ENCODE data around the gene HAL. TPM values are rescaled to one million over a fixed set of nuclear protein-coding genes. Genes with fewer than 3 reads are reported as not detected.

Gene HAL
- total and polyA plus RNA-seq, 4 donors: 62.4 to 174 (median 119) TPM

DNA sequence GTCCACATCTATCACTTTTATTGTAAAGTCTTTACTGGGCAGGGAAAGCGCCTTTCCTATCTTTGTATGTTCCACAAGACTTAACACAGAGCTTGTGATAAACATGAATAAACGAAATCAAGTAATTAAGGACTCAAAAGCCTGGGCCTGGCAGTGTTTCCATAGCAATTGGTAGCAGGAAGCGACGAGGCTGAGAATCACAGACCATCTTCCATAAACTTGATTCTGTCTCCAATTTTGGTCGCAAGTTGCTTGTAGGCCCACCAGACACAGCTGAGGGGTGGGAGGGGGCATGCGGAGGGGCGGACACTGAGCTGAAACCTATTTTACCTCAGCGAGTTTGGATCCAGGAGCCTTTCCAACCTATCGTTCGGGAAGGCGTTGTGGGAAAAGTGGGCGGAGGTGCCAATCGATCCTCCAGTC, 54.0 kb downstream of the HAL start:
- no peaks in the 10 kb centered on the region for H3K36me3 ChIP-seq (ENCODE audit: control insufficient read depth in 4 of 4, insufficient read depth in 3 of 4, low read depth in 1 of 4, low read length in 3 of 4)
- H3K27ac ChIP-seq (ENCODE audit: low read depth in 1 of 2, low read length in 2 of 2): peak overlapping the region; percentile 96 to 100
- H3K4me1 ChIP-seq (ENCODE audit: control insufficient read depth in 4 of 4, insufficient read depth in 4 of 4, low read length in 3 of 4): peaks cover 3 to 34% (median 19%) of the 10 kb centered on the region in 4 donors
- H3K4me3 ChIP-seq (ENCODE audit: low read depth in 1 of 3, low read length in 3 of 3): peak overlapping the region; percentile 87 to 99 (median 91)
- WGBS: 5% methylated on average over 13 of the region's 13 CpGs
- TF ChIP-seq RXRA (IDR thresholded peaks at IDR 0.05): peak in 1 of 2 donors; percentile 60
- TF ChIP-seq TAF1 (conservative IDR thresholded peaks at IDR 0.05): peak; percentile 50
- no peak for TF ChIP-seq GABPA (IDR thresholded peaks at IDR 0.05 in 1 of 2, conservative IDR thresholded peaks at IDR 0.05 in 1 of 2)
- TF ChIP-seq RAD21 (IDR thresholded peaks at IDR 0.05): peak in 1 of 2 donors; percentile 9
- no peaks in the 10 kb centered on the region for H3K27me3 ChIP-seq (ENCODE audit: control insufficient read depth in 4 of 4, insufficient read depth in 4 of 4, low read length in 3 of 4)
- DNase-seq (ENCODE audit: low spot score): no peak
- no peaks in the 10 kb centered on the region for H3K9me3 ChIP-seq (ENCODE audit: control insufficient read depth in 4 of 4, low read length in 3 of 4)
- peak overlapping the region; percentile 75 to 98 for H3K9ac ChIP-seq (ENCODE audit: low read depth in 1 of 2, low read length in 2 of 2)

DNA sequence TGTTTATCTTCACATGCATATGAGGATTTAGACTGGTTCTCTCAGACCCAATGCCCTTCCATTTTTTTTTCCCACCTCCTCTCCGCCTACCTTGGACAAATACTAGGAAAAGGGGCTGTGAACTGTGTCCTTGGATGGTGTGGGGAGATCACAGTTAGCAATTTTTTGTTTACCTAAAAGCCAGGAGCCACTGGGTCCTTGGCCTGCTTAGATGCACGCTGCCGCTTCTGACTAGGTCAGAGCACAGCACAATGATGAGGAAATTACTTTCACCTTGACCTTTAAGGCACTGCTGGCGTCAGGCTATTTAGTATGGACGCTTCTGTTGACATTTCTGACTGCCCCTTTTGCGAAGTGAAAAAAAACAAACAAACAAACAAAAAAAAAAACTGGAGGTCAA, 55.6 kb downstream of the HAL start:
- DNase-seq (ENCODE audit: low spot score): no peak
- Histone ChIP-seq H3K9ac (ENCODE audit: low read depth in 1 of 2, low read length in 2 of 2) (peak overlapping the region in 1 of 2 donors; percentile 54), H3K27ac (ENCODE audit: low read depth in 1 of 2, low read length in 2 of 2) (peak overlapping the region; percentile 74 to 90), H3K4me3 (ENCODE audit: low read depth in 1 of 3, low read length in 3 of 3) (no peak overlapping the region), H3K4me1 (ENCODE audit: control insufficient read depth in 4 of 4, insufficient read depth in 4 of 4, low read length in 3 of 4) (peaks cover 2 to 36% (median 20%) of the 10 kb centered on the region in 4 donors), H3K27me3 (ENCODE audit: control insufficient read depth in 4 of 4, insufficient read depth in 4 of 4, low read length in 3 of 4) (no peaks in the 10 kb centered on the region), H3K9me3 (ENCODE audit: control insufficient read depth in 4 of 4, low read length in 3 of 4) (no peaks in the 10 kb centered on the region), H3K36me3 (ENCODE audit: control insufficient read depth in 4 of 4, insufficient read depth in 3 of 4, low read depth in 1 of 4, low read length in 3 of 4) (no peaks in the 10 kb centered on the region)
- WGBS: 27% methylated on average over 6 of the region's 6 CpGs
- TF ChIP-seq RAD21 (IDR thresholded peaks at IDR 0.05) (peak; percentile 43 to 49), RXRA (IDR thresholded peaks at IDR 0.05) (peak; percentile 99 to 100), FOXA2 (IDR thresholded peaks at IDR 0.05) (peak; percentile 80), JUND (IDR thresholded peaks at IDR 0.05) (peak; percentile 78 to 87), HNF4A (conservative IDR thresholded peaks at IDR 0.05) (peak; percentile 84 to 90), NR2F2 (IDR thresholded peaks at IDR 0.05) (peak; percentile 97), FOXA1 (IDR thresholded peaks at IDR 0.05) (peak; percentile 75), SP1 (IDR thresholded peaks at IDR 0.05) (peak; percentile 99), TAF1 (conservative IDR thresholded peaks at IDR 0.05) (peak; percentile 31), EGR1 (IDR thresholded peaks at IDR 0.05; ENCODE audit: low read depth in 2 of 2) (peak; percentile 53 to 81), HNF4G (IDR thresholded peaks at IDR 0.05) (peak; percentile 54), GABPA (IDR thresholded peaks at IDR 0.05 in 1 of 2, conservative IDR thresholded peaks at IDR 0.05 in 1 of 2) (peak in 1 of 2 donors; percentile 68), YY1 (IDR thresholded peaks at IDR 0.05) (peak; percentile 95)
- TF ChIP-seq, protein P1, sequence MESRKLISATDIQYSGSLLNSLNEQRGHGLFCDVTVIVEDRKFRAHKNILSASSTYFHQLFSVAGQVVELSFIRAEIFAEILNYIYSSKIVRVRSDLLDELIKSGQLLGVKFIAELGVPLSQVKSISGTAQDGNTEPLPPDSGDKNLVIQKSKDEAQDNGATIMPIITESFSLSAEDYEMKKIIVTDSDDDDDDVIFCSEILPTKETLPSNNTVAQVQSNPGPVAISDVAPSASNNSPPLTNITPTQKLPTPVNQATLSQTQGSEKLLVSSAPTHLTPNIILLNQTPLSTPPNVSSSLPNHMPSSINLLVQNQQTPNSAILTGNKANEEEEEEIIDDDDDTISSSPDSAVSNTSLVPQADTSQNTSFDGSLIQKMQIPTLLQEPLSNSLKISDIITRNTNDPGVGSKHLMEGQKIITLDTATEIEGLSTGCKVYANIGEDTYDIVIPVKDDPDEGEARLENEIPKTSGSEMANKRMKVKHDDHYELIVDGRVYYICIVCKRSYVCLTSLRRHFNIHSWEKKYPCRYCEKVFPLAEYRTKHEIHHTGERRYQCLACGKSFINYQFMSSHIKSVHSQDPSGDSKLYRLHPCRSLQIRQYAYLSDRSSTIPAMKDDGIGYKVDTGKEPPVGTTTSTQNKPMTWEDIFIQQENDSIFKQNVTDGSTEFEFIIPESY (IDR thresholded peaks at IDR 0.05): peak; percentile 70
- TF ChIP-seq, protein P2, sequence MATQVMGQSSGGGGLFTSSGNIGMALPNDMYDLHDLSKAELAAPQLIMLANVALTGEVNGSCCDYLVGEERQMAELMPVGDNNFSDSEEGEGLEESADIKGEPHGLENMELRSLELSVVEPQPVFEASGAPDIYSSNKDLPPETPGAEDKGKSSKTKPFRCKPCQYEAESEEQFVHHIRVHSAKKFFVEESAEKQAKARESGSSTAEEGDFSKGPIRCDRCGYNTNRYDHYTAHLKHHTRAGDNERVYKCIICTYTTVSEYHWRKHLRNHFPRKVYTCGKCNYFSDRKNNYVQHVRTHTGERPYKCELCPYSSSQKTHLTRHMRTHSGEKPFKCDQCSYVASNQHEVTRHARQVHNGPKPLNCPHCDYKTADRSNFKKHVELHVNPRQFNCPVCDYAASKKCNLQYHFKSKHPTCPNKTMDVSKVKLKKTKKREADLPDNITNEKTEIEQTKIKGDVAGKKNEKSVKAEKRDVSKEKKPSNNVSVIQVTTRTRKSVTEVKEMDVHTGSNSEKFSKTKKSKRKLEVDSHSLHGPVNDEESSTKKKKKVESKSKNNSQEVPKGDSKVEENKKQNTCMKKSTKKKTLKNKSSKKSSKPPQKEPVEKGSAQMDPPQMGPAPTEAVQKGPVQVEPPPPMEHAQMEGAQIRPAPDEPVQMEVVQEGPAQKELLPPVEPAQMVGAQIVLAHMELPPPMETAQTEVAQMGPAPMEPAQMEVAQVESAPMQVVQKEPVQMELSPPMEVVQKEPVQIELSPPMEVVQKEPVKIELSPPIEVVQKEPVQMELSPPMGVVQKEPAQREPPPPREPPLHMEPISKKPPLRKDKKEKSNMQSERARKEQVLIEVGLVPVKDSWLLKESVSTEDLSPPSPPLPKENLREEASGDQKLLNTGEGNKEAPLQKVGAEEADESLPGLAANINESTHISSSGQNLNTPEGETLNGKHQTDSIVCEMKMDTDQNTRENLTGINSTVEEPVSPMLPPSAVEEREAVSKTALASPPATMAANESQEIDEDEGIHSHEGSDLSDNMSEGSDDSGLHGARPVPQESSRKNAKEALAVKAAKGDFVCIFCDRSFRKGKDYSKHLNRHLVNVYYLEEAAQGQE (IDR thresholded peaks at IDR 0.05): peak; percentile 70
- TF ChIP-seq, protein P3, sequence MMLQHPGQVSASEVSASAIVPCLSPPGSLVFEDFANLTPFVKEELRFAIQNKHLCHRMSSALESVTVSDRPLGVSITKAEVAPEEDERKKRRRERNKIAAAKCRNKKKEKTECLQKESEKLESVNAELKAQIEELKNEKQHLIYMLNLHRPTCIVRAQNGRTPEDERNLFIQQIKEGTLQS (IDR thresholded peaks at IDR 0.05): peak; percentile 85
- TF ChIP-seq, protein P4, sequence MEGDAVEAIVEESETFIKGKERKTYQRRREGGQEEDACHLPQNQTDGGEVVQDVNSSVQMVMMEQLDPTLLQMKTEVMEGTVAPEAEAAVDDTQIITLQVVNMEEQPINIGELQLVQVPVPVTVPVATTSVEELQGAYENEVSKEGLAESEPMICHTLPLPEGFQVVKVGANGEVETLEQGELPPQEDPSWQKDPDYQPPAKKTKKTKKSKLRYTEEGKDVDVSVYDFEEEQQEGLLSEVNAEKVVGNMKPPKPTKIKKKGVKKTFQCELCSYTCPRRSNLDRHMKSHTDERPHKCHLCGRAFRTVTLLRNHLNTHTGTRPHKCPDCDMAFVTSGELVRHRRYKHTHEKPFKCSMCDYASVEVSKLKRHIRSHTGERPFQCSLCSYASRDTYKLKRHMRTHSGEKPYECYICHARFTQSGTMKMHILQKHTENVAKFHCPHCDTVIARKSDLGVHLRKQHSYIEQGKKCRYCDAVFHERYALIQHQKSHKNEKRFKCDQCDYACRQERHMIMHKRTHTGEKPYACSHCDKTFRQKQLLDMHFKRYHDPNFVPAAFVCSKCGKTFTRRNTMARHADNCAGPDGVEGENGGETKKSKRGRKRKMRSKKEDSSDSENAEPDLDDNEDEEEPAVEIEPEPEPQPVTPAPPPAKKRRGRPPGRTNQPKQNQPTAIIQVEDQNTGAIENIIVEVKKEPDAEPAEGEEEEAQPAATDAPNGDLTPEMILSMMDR (IDR thresholded peaks at IDR 0.05; ENCODE audit: low read depth, low read length, missing input control): no peak
- TF ChIP-seq, protein P5, sequence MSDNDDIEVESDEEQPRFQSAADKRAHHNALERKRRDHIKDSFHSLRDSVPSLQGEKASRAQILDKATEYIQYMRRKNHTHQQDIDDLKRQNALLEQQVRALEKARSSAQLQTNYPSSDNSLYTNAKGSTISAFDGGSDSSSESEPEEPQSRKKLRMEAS (IDR thresholded peaks at IDR 0.05): peak; percentile 93
